WERI-Rb-1 (cell line): Measurements from ENCODE around the gene COL9A1.
A peak's percentile ranks its signal among the peaks of the same experiment; 100 is the strongest.

Experiments used
- DNase-seq: peaks from one replicate; pipeline ENCODE4 v3.0.0-alpha.2; 2020
- H3K27ac ChIP-seq: fragments of 250-450 bp; sonication (Bioruptor Pico); 2 replicates; pipeline ENCODE4 v1.5.1; 2020; ENCODE audit warnings: mild to moderate bottlenecking, moderate library complexity
- H3K27me3 ChIP-seq: fragments of 250-450 bp; sonication (Bioruptor Pico); 2 replicates; pipeline ENCODE4 v1.5.1; 2021; ENCODE audit warnings: mild to moderate bottlenecking, low read depth, moderate library complexity; ENCODE audit not compliant: insufficient read depth, severe bottlenecking
- H3K36me3 ChIP-seq: fragments of 250-450 bp; sonication (Bioruptor Pico); 2 replicates; pipeline ENCODE4 v1.5.1; 2020; ENCODE audit warnings: mild to moderate bottlenecking, moderate library complexity
- H3K4me3 ChIP-seq: 2 replicates; pipeline ENCODE4 v1.5.1; 2011; ENCODE audit warnings: low read depth, mild to moderate bottlenecking, control low read depth, low read length
- H3K9me3 ChIP-seq: fragments of 250-450 bp; sonication (Bioruptor Pico); 2 replicates; pipeline ENCODE4 v1.5.1; 2021; ENCODE audit warnings: mild to moderate bottlenecking, moderate library complexity; ENCODE audit not compliant: severe bottlenecking
- TF ChIP-seq, protein P1 (sequence below): IDR thresholded peaks from 2 replicates; pipeline ENCODE4 v1.5.1; 2011; ENCODE audit warnings: low read depth, mild to moderate bottlenecking, control low read depth, inconsistent platforms, low read length

COL9A1 gene

GRCh38 chr6:70257768-70258273 lies 45.1 kb downstream of the COL9A1 start:
- H3K9me3 ChIP-seq: no peaks in the 10 kb centered on the region
- TF ChIP-seq, protein P1, sequence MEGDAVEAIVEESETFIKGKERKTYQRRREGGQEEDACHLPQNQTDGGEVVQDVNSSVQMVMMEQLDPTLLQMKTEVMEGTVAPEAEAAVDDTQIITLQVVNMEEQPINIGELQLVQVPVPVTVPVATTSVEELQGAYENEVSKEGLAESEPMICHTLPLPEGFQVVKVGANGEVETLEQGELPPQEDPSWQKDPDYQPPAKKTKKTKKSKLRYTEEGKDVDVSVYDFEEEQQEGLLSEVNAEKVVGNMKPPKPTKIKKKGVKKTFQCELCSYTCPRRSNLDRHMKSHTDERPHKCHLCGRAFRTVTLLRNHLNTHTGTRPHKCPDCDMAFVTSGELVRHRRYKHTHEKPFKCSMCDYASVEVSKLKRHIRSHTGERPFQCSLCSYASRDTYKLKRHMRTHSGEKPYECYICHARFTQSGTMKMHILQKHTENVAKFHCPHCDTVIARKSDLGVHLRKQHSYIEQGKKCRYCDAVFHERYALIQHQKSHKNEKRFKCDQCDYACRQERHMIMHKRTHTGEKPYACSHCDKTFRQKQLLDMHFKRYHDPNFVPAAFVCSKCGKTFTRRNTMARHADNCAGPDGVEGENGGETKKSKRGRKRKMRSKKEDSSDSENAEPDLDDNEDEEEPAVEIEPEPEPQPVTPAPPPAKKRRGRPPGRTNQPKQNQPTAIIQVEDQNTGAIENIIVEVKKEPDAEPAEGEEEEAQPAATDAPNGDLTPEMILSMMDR: no peak
- no peak for DNase-seq
- H3K27me3 ChIP-seq: no peaks in the 10 kb centered on the region
- H3K27ac ChIP-seq: no peak overlapping the region
- no peaks in the 10 kb centered on the region for H3K36me3 ChIP-seq
- H3K4me3 ChIP-seq: no peak overlapping the region

- H3K27me3 ChIP-seq: no peaks in the 10 kb centered on the region
- no peaks in the 10 kb centered on the region for H3K36me3 ChIP-seq
- no peak for DNase-seq
- TF ChIP-seq, protein P1: no peak
- no peaks in the 10 kb centered on the region for H3K9me3 ChIP-seq
- no peak overlapping the region for H3K4me3 ChIP-seq
- H3K27ac ChIP-seq: no peak overlapping the region; the same call in 1 of the 2 replicates
These were observed 48.1 kb downstream of the COL9A1 start for GRCh38 chr6:70254784-70255183.

- Histone ChIP-seq H3K36me3 (no peaks in the 10 kb centered on the region), H3K9me3 (no peaks in the 10 kb centered on the region), H3K27me3 (no peaks in the 10 kb centered on the region), H3K27ac (peak overlapping the region; percentile 54), H3K4me3 (no peak overlapping the region)
- DNase-seq: no peak
- TF ChIP-seq, protein P1: no peak
These were observed 49.0 kb downstream of the COL9A1 start for GRCh38 chr6:70253923-70254322.

GRCh38 chr6:70252604-70253003 lies 50.3 kb downstream of the COL9A1 start:
- H3K27ac ChIP-seq: no peak overlapping the region
- TF ChIP-seq, protein P1: no peak
- DNase-seq: no peak
- no peaks in the 10 kb centered on the region for H3K27me3 ChIP-seq
- no peaks in the 10 kb centered on the region for H3K36me3 ChIP-seq
- no peak overlapping the region for H3K4me3 ChIP-seq
- H3K9me3 ChIP-seq: no peaks in the 10 kb centered on the region

GRCh38 chr6:70246118-70246517 lies 56.8 kb downstream of the COL9A1 start:
- H3K27me3 ChIP-seq: no peaks in the 10 kb centered on the region
- no peaks in the 10 kb centered on the region for H3K36me3 ChIP-seq
- TF ChIP-seq, protein P1: no peak
- H3K4me3 ChIP-seq: no peak overlapping the region
- no peak for DNase-seq
- H3K9me3 ChIP-seq: no peaks in the 10 kb centered on the region
- no peak overlapping the region for H3K27ac ChIP-seq

DNA sequence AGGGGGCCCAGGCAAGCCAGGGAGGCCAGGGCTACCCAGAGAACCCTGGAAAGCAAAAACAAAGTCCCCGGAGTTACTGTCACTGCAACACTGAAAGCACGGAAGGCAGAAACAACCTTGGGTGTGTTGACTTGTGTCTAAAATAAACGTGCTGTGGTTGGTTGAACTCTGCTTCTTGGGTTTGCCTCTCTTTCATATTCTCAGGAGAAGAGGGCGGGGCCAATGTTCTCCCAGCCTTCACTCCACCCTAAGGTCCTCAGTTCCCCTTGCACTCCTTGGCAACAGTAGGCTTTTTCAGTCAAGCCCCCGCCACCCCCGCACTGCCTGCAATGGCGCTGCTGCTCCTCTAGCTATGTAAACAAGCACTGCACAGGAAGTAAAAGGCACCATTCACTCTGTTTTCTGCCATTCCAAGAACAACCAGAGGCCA lies 60.9 kb downstream of the COL9A1 start:
- H3K36me3 ChIP-seq: no peaks in the 10 kb centered on the region
- H3K27ac ChIP-seq: no peak overlapping the region
- H3K4me3 ChIP-seq: no peak overlapping the region
- no peaks in the 10 kb centered on the region for H3K9me3 ChIP-seq
- no peak for DNase-seq
- TF ChIP-seq, protein P1: no peak
- H3K27me3 ChIP-seq: no peaks in the 10 kb centered on the region
